Small intestine (tissue), 7 donors: ENCODE results near the gene PGM1. TPM values are rescaled to one million over a fixed set of nuclear protein-coding genes. Genes with fewer than 3 reads are reported as not detected.

Source experiments
- DNase-seq, 2 donors: peaks; one replicate each; pipeline versions ENCODE4 v3.0.0 to v3.0.0-alpha.2; 2013
- FAIRE-seq: peaks from 2 replicates; lab custom pipeline; 2012; peaks lifted over from hg19 to GRCh38; lab: Jason Lieb, UNC
- H3K27ac ChIP-seq, 3 donors: one replicate each; pipeline ENCODE4 v1.5.1; 2013; ENCODE audit warnings: low read length in 2 of 3, mild to moderate bottlenecking in 2 of 3, control low read depth in 1 of 3, inconsistent platforms in 1 of 3, low read depth in 1 of 3, moderate library complexity in 1 of 3
- H3K27me3 ChIP-seq, 3 donors: one replicate each; pipeline ENCODE4 v1.6.1; 2013; ENCODE audit warnings: low read length in 3 of 3, inconsistent platforms in 1 of 3; ENCODE audit not compliant: control insufficient read depth in 3 of 3, insufficient read depth in 3 of 3
- H3K36me3 ChIP-seq, 3 donors: one replicate each; pipeline ENCODE4 v1.6.1; 2013; ENCODE audit warnings: low read length in 3 of 3, inconsistent platforms in 1 of 3, low read depth in 1 of 3, mild to moderate bottlenecking in 1 of 3, moderate library complexity in 1 of 3; ENCODE audit not compliant: control insufficient read depth in 3 of 3, insufficient read depth in 2 of 3
- H3K4me1 ChIP-seq, 3 donors: one replicate each; pipeline ENCODE4 v1.6.1; 2013; ENCODE audit warnings: low read length in 2 of 3, inconsistent platforms in 1 of 3, low read depth in 1 of 3, mild to moderate bottlenecking in 1 of 3, moderate library complexity in 1 of 3; ENCODE audit not compliant: control insufficient read depth in 3 of 3, insufficient read depth in 2 of 3
- H3K4me3 ChIP-seq, 3 donors: one replicate each; pipeline ENCODE4 v1.5.1; 2013; ENCODE audit warnings: low read length in 3 of 3, control low read depth in 1 of 3, inconsistent platforms in 1 of 3, low read depth in 1 of 3, mild to moderate bottlenecking in 1 of 3, moderate library complexity in 1 of 3
- H3K9me3 ChIP-seq, 2 donors: one replicate each; pipeline ENCODE4 v1.6.1; 2013; ENCODE audit warnings: low read depth in 1 of 2, low read length in 1 of 2; ENCODE audit not compliant: control insufficient read depth in 2 of 2, insufficient read depth in 1 of 2
- WGBS, 3 donors: extraction: QIAGEN DNeasy Blood & Tissue Kit; methylation state at CpG; one replicate each; pipeline ENCODE4 v1.1.7; 2013; 5-methylcytosine and 5-hydroxymethylcytosine counted together
- polyA plus RNA-seq, 4 donors: library from polyadenylated mRNA; stranded (reverse) in 3 of 4; unstranded in 1 of 4; fragments of 200-250 nt in 3 of 4; fragments of 120-200 nt in 1 of 4; gene quantifications; one replicate each; pipeline versions ENCODE4 v1.2.1 to v1.2.3, GENCODE V29; 2013
- donor health status: healthy with polysubstance abuse.
- donor health status: control.
- donor health status: control.
- donor health status: Bipolar disorder and iron deficiency.
- donor health status: healthy.

PGM1 gene
- polyA plus RNA-seq, 4 donors, result 43.0 to 88.8 (median 59.8) TPM

GRCh38 chr1:63674238-63674864 lies 81.1 kb downstream of the PGM1 start:
- no peak for FAIRE-seq
- H3K4me3 ChIP-seq, result no peak overlapping the region

GRCh38 chr1:63674865-63675419 lies 81.7 kb downstream of the PGM1 start:
- WGBS, 3 donors, result 57 to 71% (median 58%) methylated on average over 5 to 6 of the region's 6 CpGs
- Histone ChIP-seq H3K4me3 (no peak overlapping the region), H3K4me1 (peaks cover 0 to 7% (median 0%) of the 10 kb centered on the region in 3 donors), H3K9me3 (peaks cover 0 to 4% of the 10 kb centered on the region in 2 donors), H3K27me3 (no peaks in the 10 kb centered on the region), H3K36me3 (no peaks in the 10 kb centered on the region), H3K27ac (peak overlapping the region in 1 of 3 donors; percentile 28)
- FAIRE-seq (no peak), DNase-seq (no peak)

More at GRCh38 chr1:63674238-63674864, 81.1 kb downstream of the PGM1 start:
- Histone ChIP-seq H3K9me3 (no peaks in the 10 kb centered on the region), H3K27ac (peak overlapping the region in 1 of 3 donors; percentile 28), H3K36me3 (no peaks in the 10 kb centered on the region), H3K27me3 (no peaks in the 10 kb centered on the region), H3K4me1 (peaks cover 0 to 7% (median 0%) of the 10 kb centered on the region in 3 donors)
- WGBS, 3 donors, result 18 to 41% (median 28%) methylated on average over 9 of the region's 9 CpGs
- DNase-seq, result peak; percentile 93 to 97

- Histone ChIP-seq H3K27me3 (no peaks in the 10 kb centered on the region), H3K4me1 (peaks cover 0 to 7% (median 0%) of the 10 kb centered on the region in 3 donors), H3K27ac (no peak overlapping the region), H3K9me3 (peaks cover 0 to 4% of the 10 kb centered on the region in 2 donors), H3K36me3 (no peaks in the 10 kb centered on the region), H3K4me3 (no peak overlapping the region)
- DNase-seq (no peak), FAIRE-seq (no peak)
- WGBS, 3 donors, result 56 to 73% (median 69%) methylated on average over 9 of the region's 9 CpGs
These were observed 82.3 kb downstream of the PGM1 start for GRCh38 chr1:63675420-63675931.

- Histone ChIP-seq H3K9me3 (peaks cover 0 to 4% of the 10 kb centered on the region in 2 donors), H3K27ac (no peak overlapping the region), H3K4me3 (no peak overlapping the region), H3K4me1 (peaks cover 0 to 7% (median 0%) of the 10 kb centered on the region in 3 donors), H3K27me3 (no peaks in the 10 kb centered on the region), H3K36me3 (no peaks in the 10 kb centered on the region)
- DNase-seq (peak in 1 of 2 donors; percentile 8), FAIRE-seq (no peak)
- WGBS, 3 donors, result 79 to 95% (median 82%) methylated on average over 3 of the region's 3 CpGs
These were observed 84.3 kb downstream of the PGM1 start for GRCh38 chr1:63677497-63677896.

GRCh38 chr1:63678200-63678599 lies 85.0 kb downstream of the PGM1 start:
- 67 to 79% (median 72%) methylated on average over 1 of the region's 1 CpG for WGBS, 3 donors
- Histone ChIP-seq H3K36me3 (no peaks in the 10 kb centered on the region), H3K9me3 (peaks cover 0 to 4% of the 10 kb centered on the region in 2 donors), H3K4me1 (peaks cover 0 to 7% (median 0%) of the 10 kb centered on the region in 3 donors), H3K27me3 (no peaks in the 10 kb centered on the region), H3K4me3 (no peak overlapping the region), H3K27ac (no peak overlapping the region)
- no peak for FAIRE-seq
- DNase-seq, result no peak

GRCh38 chr1:63679076-63679475 lies 85.9 kb downstream of the PGM1 start:
- Histone ChIP-seq H3K36me3 (no peaks in the 10 kb centered on the region), H3K4me1 (peaks cover 0 to 7% (median 0%) of the 10 kb centered on the region in 3 donors), H3K4me3 (no peak overlapping the region), H3K27me3 (no peaks in the 10 kb centered on the region), H3K9me3 (peaks cover 0 to 4% of the 10 kb centered on the region in 2 donors), H3K27ac (no peak overlapping the region)
- DNase-seq (no peak), FAIRE-seq (no peak)
- WGBS, 3 donors, result 87 to 91% (median 90%) methylated on average over 2 of the region's 2 CpGs

- DNase-seq, result no peak
- Histone ChIP-seq H3K27ac (no peak overlapping the region), H3K36me3 (no peaks in the 10 kb centered on the region), H3K9me3 (peaks cover 0 to 4% of the 10 kb centered on the region in 2 donors), H3K4me1 (peaks cover 0 to 7% (median 0%) of the 10 kb centered on the region in 3 donors), H3K4me3 (no peak overlapping the region), H3K27me3 (no peaks in the 10 kb centered on the region)
- WGBS, 3 donors, result 91 to 94% (median 93%) methylated on average over 3 of the region's 3 CpGs
- no peak for FAIRE-seq
These were observed 86.4 kb downstream of the PGM1 start for GRCh38 chr1:63679589-63679988.

GRCh38 chr1:63682936-63683335 lies 89.7 kb downstream of the PGM1 start:
- no peak for DNase-seq
- Histone ChIP-seq H3K9me3 (peaks cover 0 to 4% of the 10 kb centered on the region in 2 donors), H3K27ac (no peak overlapping the region), H3K27me3 (no peaks in the 10 kb centered on the region), H3K4me1 (no peaks in the 10 kb centered on the region), H3K36me3 (no peaks in the 10 kb centered on the region), H3K4me3 (no peak overlapping the region)
- WGBS, 3 donors, result 76 to 95% (median 88%) methylated on average over 5 of the region's 5 CpGs
- no peak for FAIRE-seq
